GM19397 (cell line): ENCODE data around the gene ITGA7.
A peak's percentile ranks its signal among the peaks of the same experiment; 100 is the strongest.

ENCODE experiments used
- ATAC-seq: cut with Tn5 transposase; IDR thresholded peaks from one replicate; pipeline ENCODE4 v1.9.1; 2021; ENCODE audit warnings: mild to moderate bottlenecking, moderate library complexity; ENCODE audit not compliant: unreplicated experiment

The ITGA7 gene

GRCh38 chr12:55685671-55686070 lies 22.0 kb downstream of the ITGA7 start:
- no peak for ATAC-seq

GRCh38 chr12:55684761-55685370 lies 22.8 kb downstream of the ITGA7 start:
- ATAC-seq = no peak

- no peak for ATAC-seq
Observed at GRCh38 chr12:55683676-55684075, 24.0 kb downstream of the ITGA7 start.

- ATAC-seq = no peak
Observed at GRCh38 chr12:55682087-55682796, 25.5 kb downstream of the ITGA7 start.

- no peak for ATAC-seq
Observed at GRCh38 chr12:55681142-55682077, 26.3 kb downstream of the ITGA7 start.

GRCh38 chr12:55679691-55680090 lies 28.0 kb downstream of the ITGA7 start:
- ATAC-seq = no peak

GRCh38 chr12:55676707-55677106 lies 31.0 kb downstream of the ITGA7 start:
- ATAC-seq = no peak

GRCh38 chr12:55675666-55676065 lies 32.0 kb downstream of the ITGA7 start:
- ATAC-seq = no peak

GRCh38 chr12:55673638-55674037 lies 34.1 kb downstream of the ITGA7 start:
- ATAC-seq = peak; percentile 98

- ATAC-seq = no peak
Observed at GRCh38 chr12:55671746-55672145, 36.0 kb downstream of the ITGA7 start.

- no peak for ATAC-seq
Observed at GRCh38 chr12:55670276-55670675, 37.4 kb downstream of the ITGA7 start.

- no peak for ATAC-seq
Observed at GRCh38 chr12:55666508-55666907, 41.2 kb downstream of the ITGA7 start.

GRCh38 chr12:55664826-55665225 lies 42.9 kb downstream of the ITGA7 start:
- no peak for ATAC-seq

GRCh38 chr12:55663391-55663790 lies 44.3 kb downstream of the ITGA7 start:
- no peak for ATAC-seq

GRCh38 chr12:55659486-55660385 lies 48.0 kb downstream of the ITGA7 start:
- ATAC-seq = no peak

GRCh38 chr12:55658635-55659391 lies 48.9 kb downstream of the ITGA7 start:
- ATAC-seq = no peak

GRCh38 chr12:55658212-55658611 lies 49.5 kb downstream of the ITGA7 start:
- no peak for ATAC-seq

GRCh38 chr12:55657212-55657611 lies 50.5 kb downstream of the ITGA7 start:
- no peak for ATAC-seq

GRCh38 chr12:55654511-55655214 lies 53.0 kb downstream of the ITGA7 start:
- no peak for ATAC-seq
